OCI-LY7 (cell line): ENCODE data around the gene FOXI1. TPM values are rescaled to one million over a fixed set of nuclear protein-coding genes. Genes with fewer than 3 reads are reported as not detected.
"Not testable (repeated sequence)": the region's sequence is repeated elsewhere in the genome, so short reads cannot be mapped to it uniquely, and the experiment has no call there.

Experiments used
- BruUV-seq: library from RNA; stranded (reverse); fragments of 400-500 nt; replicated peaks from 2 replicates; lab custom pipeline; 2021; lab: Mats Ljungman, UMichigan
- CTCF ChIA-PET: fragments of 300-600 bp; sonication (Branson Sonifier 250); formaldehyde crosslinking; loops from one replicate; lab custom pipeline; 2022; ENCODE audit warnings: antibody characterized with exemption; ENCODE audit not compliant: unreplicated experiment; lab: Charles Lee
- POLR2A ChIA-PET: fragments of 300-600 bp; sonication (Branson Sonifier 250); formaldehyde crosslinking; loops from one replicate; lab custom pipeline; 2022; ENCODE audit warnings: antibody characterized with exemption; lab: Charles Lee
- DNase-seq: peaks from one replicate; pipeline ENCODE4 v3.0.0-alpha.2; 2015; ENCODE audit warnings: low spot score
- H2AFZ ChIP-seq: fragments of 200-600 bp; sonication (generic), shearing (Covaris generic); 2 replicates; pipeline ENCODE4 v1.6.1; 2014; ENCODE audit warnings: mild to moderate bottlenecking, antibody characterized with exemption, low read length, moderate library complexity
- H3K27ac ChIP-seq: fragments of 200-600 bp; sonication (generic); 2 replicates; pipeline ENCODE4 v1.5.1; 2014; ENCODE audit warnings: mixed run types, low read depth, mild to moderate bottlenecking, moderate library complexity, low read length, inconsistent platforms; ENCODE audit not compliant: poor library complexity, severe bottlenecking
- H3K36me3 ChIP-seq: fragments of 200-600 bp; sonication (generic); 2 replicates; pipeline ENCODE4 v1.6.1; 2014; ENCODE audit warnings: mild to moderate bottlenecking, antibody characterized with exemption, low read length, moderate library complexity, mixed read lengths; ENCODE audit not compliant: insufficient read depth
- H3K4me1 ChIP-seq: fragments of 200-600 bp; sonication (generic); 2 replicates; pipeline ENCODE4 v1.5.1; 2014; ENCODE audit warnings: mild to moderate bottlenecking, low read length; ENCODE audit not compliant: insufficient read depth, poor library complexity, severe bottlenecking
- H3K4me2 ChIP-seq: fragments of 200-600 bp; sonication (generic); 2 replicates; pipeline ENCODE4 v1.6.1; 2014; ENCODE audit warnings: mild to moderate bottlenecking, low read length
- H3K4me3 ChIP-seq: fragments of 200-600 bp; sonication (generic); 2 replicates; pipeline ENCODE4 v1.5.1; 2014; ENCODE audit warnings: mild to moderate bottlenecking, low read depth, low read length; ENCODE audit not compliant: poor library complexity, severe bottlenecking
- H3K79me2 ChIP-seq: fragments of 200-600 bp; sonication (generic); 2 replicates; pipeline ENCODE4 v1.6.1; 2016; ENCODE audit warnings: low read depth, mild to moderate bottlenecking, low read length, moderate library complexity, mixed read lengths; ENCODE audit not compliant: insufficient read depth
- H3K9me2 ChIP-seq: fragments of 200-600 bp; sonication (generic); 2 replicates; pipeline ENCODE4 v1.6.1; 2016; ENCODE audit warnings: mild to moderate bottlenecking, low read length, mixed read lengths; ENCODE audit not compliant: insufficient read depth
- H3K9me3 ChIP-seq: fragments of 200-600 bp; sonication (generic); 2 replicates; pipeline ENCODE4 v1.6.1; 2014; ENCODE audit warnings: mild to moderate bottlenecking, mixed run types, low read length, mixed read lengths
- H4K20me1 ChIP-seq: fragments of 200-600 bp; sonication (generic); 2 replicates; pipeline ENCODE4 v1.6.1; 2014; ENCODE audit warnings: mild to moderate bottlenecking, antibody characterized with exemption, low read length, moderate library complexity, mixed read lengths; ENCODE audit not compliant: insufficient read depth
- CTCF ChIP-seq: fragments of 200-600 bp; sonication (generic); conservative IDR thresholded peaks from 2 replicates; pipeline ENCODE4 v1.5.1; 2014; ENCODE audit warnings: mild to moderate bottlenecking, antibody characterized with exemption, low read length, moderate library complexity, mixed read lengths
- EZH2phosphoT487 ChIP-seq: fragments of 200-600 bp; sonication (generic); IDR thresholded peaks from 2 replicates; pipeline ENCODE4 v1.6.1; 2018; ENCODE audit warnings: low read depth, borderline replicate concordance, mild to moderate bottlenecking, mixed run types, antibody characterized with exemption, low read length, moderate library complexity, mixed read lengths
- intact Hi-C: fragments of 100-400 bp; cut with micrococcal nuclease; formaldehyde crosslinking; loops from one replicate; pipeline ENCODE4 v1.10.0; 2022; ENCODE audit not compliant: unreplicated experiment
- total RNA-seq, 2 experiments: library from RNA; depleted of rRNA in 1 of 2; stranded (reverse); fragments of >200 nt in 1 of 2; shearing (Covaris generic) in 1 of 2; gene quantifications; 2 replicates each; pipeline ENCODE4 v1.2.3, GENCODE V29; 2014 to 2022

The FOXI1 gene
- total RNA-seq, 2 experiments from 2014 or later = not detected

- TF ChIP-seq CTCF (no peak), EZH2phosphoT487 (no peak)
- Histone ChIP-seq H4K20me1 (no peaks in the 10 kb centered on the region), H3K79me2 (no peaks in the 10 kb centered on the region), H3K9me3 (no peaks in the 10 kb centered on the region), H2AFZ (no peak overlapping the region), H3K4me2 (no peak overlapping the region), H3K4me3 (no peak overlapping the region), H3K27ac (no peak overlapping the region), H3K36me3 (peaks cover 46% of the 10 kb centered on the region), H3K4me1 (no peaks in the 10 kb centered on the region), H3K9me2 (no peaks in the 10 kb centered on the region)
- BruUV-seq = no TSS peak
- CTCF ChIA-PET = no interaction called here
- intact Hi-C loops = no loop called here
- DNase-seq = no peak
- POLR2A ChIA-PET = no interaction called here
Observed at GRCh38 chr5:170087168-170087817, 18.4 kb upstream of the FOXI1 start.

GRCh38 chr5:170092455-170093101 lies 13.1 kb upstream of the FOXI1 start:
- no peaks in the 10 kb centered on the region for H3K79me2 ChIP-seq
- H3K36me3 ChIP-seq = peaks cover 3% of the 10 kb centered on the region; the same call in 1 of the 2 replicates
- CTCF ChIA-PET = no interaction called here
- no peaks in the 10 kb centered on the region for H3K4me1 ChIP-seq
- DNase-seq = no peak
- no TSS peak for BruUV-seq
- POLR2A ChIA-PET = no interaction called here
- TF ChIP-seq EZH2phosphoT487 = no peak
- TF ChIP-seq CTCF = no peak
- no peak overlapping the region for H3K4me3 ChIP-seq
- intact Hi-C loops = no loop called here
- H4K20me1 ChIP-seq = no peaks in the 10 kb centered on the region
- no peaks in the 10 kb centered on the region for H3K9me3 ChIP-seq
- H3K27ac ChIP-seq = no peak overlapping the region
- H3K4me2 ChIP-seq = no peak overlapping the region
- no peak overlapping the region for H2AFZ ChIP-seq
- no peaks in the 10 kb centered on the region for H3K9me2 ChIP-seq

DNA sequence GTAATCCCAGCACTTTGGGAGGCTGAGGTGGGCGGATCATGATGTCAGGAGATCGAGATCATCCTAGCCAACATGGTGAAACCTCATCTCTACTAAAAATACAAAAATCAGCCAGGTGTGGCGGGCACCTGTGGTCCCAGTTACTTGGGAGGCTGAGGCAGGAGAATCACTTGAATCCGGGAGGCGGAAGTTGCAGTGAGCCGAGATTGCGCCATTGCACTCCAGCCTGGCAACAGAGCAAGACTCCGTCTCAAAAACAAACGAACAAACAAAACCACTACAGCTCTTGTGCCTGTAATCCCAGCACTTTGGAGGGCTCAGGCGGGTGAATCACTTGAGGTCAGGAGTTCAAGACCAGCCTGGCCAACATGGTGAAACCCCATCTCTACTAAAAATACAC lies 11.4 kb upstream of the FOXI1 start:
- H3K27ac ChIP-seq, H3K4me3 ChIP-seq, H2AFZ ChIP-seq, H4K20me1 ChIP-seq, CTCF ChIA-PET, H3K4me2 ChIP-seq, BruUV-seq, H3K36me3 ChIP-seq, H3K9me2 ChIP-seq, intact Hi-C loops, DNase-seq, H3K9me3 ChIP-seq, H3K4me1 ChIP-seq, H3K79me2 ChIP-seq: not testable (repeated sequence)
- POLR2A ChIA-PET = interaction anchor here (0.6 kb wide), 1 partner anchor 172 kb away, joined by 7 read pairs; no protein-coding TSS in a partner anchor
